ENCODE data around the gene CABCOCO1. TPM values are rescaled to one million over a fixed set of nuclear protein-coding genes. Genes with fewer than 3 reads are reported as not detected.

The CABCOCO1 gene
- total and polyA plus RNA-seq, 9 of the 15 experiments (the other 6 are each of a cell fraction or from before 2014, with no cell fraction given), result 0.04 TPM; not detected in 8

DNA sequence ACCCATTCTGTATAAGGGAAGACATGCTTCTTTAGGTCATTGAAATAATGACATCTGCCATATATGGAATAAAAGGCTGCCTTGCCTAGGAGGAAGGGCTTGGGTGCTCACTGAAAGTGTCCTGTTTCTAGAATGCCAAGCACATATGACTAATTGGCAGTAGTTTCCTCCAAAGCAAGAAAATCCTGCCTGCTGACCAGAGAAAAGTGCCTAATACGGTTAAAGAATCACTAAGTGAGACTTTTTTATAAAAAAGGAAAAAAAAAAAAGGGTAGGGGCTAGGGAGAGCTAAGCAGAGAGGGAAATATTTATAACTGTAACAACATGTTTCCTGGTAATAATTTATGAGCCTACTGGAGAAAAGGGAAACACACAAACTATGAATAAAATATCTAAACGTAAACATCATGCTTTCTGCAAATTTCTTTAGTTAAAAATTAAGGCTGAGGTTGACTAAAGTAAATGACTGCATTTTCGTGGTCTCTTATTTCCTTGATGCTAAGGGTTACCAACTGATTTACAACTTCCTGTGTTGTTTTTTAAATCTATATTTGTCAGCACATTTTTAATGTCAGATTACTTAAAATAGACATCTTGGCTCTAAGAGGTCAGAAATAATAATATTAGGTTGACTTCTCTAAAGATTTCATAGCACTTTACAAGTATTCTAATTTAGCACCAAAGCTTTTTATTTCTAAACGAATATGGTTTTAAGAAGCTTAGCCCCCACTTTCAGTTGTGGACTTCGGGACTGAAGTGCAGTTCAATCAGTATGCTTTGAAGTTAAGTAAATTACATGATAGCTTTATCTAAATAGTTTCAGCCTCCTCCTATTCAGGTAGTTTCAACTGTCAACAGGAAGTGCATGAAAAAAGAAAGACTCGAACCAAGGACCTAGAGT lies 89.6 kb downstream of the CABCOCO1 start (continued):
- TF ChIP-seq FOXM1 (IDR thresholded peaks at IDR 0.05; ENCODE audit: low read depth) (peak; percentile 94), FOXM1 (CRISPR knock-in tag; IDR thresholded peaks at IDR 0.05; ENCODE audit: low read depth) (no peak), CSDE1 (IDR thresholded peaks at IDR 0.05) (no peak), CREM (IDR thresholded peaks at IDR 0.05; ENCODE audit: low read depth) (no peak), SMAD4 (CRISPR knock-in tag; conservative IDR thresholded peaks at IDR 0.05) (0 out of 2 replicates have a peak, but pooled peaks have one; percentile 27), ZNF224 (CRISPR knock-in tag; IDR thresholded peaks at IDR 0.05) (no peak), ZSCAN29 (IDR thresholded peaks at IDR 0.05) (no peak), EP400 (IDR thresholded peaks at IDR 0.05) (peak; percentile 4; the same call in 1 of the 2 replicates), SNIP1 (IDR thresholded peaks at IDR 0.05; ENCODE audit: low read depth) (no peak), ZNF263 (CRISPR knock-in tag; IDR thresholded peaks at IDR 0.05; ENCODE audit: borderline replicate concordance) (no peak), EP300 (IDR thresholded peaks at IDR 0.05; ENCODE audit: low read length) (peak; percentile 52; the same call in 1 of the 2 replicates), POLR3A (IDR thresholded peaks at IDR 0.05; ENCODE audit: borderline replicate concordance, extremely low read depth, insufficient read depth, insufficient read length) (no peak), TAF9B (IDR thresholded peaks at IDR 0.05; ENCODE audit: partially characterized antibody) (peak; percentile 15), ZNF644 (tag; IDR thresholded peaks at IDR 0.05; ENCODE audit: low read depth) (no peak), STAG1 (CRISPR knock-in tag; IDR thresholded peaks at IDR 0.05; ENCODE audit: borderline replicate concordance) (no peak)
- TF ChIP-seq, protein P1, sequence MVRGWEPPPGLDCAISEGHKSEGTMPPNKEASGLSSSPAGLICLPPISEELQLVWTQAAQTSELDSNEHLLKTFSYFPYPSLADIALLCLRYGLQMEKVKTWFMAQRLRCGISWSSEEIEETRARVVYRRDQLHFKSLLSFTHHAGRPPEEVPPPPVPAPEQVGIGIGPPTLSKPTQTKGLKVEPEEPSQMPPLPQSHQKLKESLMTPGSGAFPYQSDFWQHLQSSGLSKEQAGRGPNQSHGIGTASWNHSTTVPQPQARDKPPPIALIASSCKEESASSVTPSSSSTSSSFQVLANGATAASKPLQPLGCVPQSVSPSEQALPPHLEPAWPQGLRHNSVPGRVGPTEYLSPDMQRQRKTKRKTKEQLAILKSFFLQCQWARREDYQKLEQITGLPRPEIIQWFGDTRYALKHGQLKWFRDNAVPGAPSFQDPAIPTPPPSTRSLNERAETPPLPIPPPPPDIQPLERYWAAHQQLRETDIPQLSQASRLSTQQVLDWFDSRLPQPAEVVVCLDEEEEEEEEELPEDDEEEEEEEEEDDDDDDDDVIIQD (CRISPR knock-in tag; IDR thresholded peaks at IDR 0.05), result no peak
- TF ChIP-seq, protein P2, sequence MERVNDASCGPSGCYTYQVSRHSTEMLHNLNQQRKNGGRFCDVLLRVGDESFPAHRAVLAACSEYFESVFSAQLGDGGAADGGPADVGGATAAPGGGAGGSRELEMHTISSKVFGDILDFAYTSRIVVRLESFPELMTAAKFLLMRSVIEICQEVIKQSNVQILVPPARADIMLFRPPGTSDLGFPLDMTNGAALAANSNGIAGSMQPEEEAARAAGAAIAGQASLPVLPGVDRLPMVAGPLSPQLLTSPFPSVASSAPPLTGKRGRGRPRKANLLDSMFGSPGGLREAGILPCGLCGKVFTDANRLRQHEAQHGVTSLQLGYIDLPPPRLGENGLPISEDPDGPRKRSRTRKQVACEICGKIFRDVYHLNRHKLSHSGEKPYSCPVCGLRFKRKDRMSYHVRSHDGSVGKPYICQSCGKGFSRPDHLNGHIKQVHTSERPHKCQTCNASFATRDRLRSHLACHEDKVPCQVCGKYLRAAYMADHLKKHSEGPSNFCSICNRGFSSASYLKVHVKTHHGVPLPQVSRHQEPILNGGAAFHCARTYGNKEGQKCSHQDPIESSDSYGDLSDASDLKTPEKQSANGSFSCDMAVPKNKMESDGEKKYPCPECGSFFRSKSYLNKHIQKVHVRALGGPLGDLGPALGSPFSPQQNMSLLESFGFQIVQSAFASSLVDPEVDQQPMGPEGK (CRISPR knock-in tag; IDR thresholded peaks at IDR 0.05; ENCODE audit: borderline replicate concordance), result no peak
- TF ChIP-seq, protein P3, sequence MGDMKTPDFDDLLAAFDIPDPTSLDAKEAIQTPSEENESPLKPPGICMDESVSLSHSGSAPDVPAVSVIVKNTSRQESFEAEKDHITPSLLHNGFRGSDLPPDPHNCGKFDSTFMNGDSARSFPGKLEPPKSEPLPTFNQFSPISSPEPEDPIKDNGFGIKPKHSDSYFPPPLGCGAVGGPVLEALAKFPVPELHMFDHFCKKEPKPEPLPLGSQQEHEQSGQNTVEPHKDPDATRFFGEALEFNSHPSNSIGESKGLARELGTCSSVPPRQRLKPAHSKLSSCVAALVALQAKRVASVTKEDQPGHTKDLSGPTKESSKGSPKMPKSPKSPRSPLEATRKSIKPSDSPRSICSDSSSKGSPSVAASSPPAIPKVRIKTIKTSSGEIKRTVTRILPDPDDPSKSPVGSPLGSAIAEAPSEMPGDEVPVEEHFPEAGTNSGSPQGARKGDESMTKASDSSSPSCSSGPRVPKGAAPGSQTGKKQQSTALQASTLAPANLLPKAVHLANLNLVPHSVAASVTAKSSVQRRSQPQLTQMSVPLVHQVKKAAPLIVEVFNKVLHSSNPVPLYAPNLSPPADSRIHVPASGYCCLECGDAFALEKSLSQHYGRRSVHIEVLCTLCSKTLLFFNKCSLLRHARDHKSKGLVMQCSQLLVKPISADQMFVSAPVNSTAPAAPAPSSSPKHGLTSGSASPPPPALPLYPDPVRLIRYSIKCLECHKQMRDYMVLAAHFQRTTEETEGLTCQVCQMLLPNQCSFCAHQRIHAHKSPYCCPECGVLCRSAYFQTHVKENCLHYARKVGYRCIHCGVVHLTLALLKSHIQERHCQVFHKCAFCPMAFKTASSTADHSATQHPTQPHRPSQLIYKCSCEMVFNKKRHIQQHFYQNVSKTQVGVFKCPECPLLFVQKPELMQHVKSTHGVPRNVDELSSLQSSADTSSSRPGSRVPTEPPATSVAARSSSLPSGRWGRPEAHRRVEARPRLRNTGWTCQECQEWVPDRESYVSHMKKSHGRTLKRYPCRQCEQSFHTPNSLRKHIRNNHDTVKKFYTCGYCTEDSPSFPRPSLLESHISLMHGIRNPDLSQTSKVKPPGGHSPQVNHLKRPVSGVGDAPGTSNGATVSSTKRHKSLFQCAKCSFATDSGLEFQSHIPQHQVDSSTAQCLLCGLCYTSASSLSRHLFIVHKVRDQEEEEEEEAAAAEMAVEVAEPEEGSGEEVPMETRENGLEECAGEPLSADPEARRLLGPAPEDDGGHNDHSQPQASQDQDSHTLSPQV (IDR thresholded peaks at IDR 0.05), result peak; percentile 41; the same call in 1 of the 2 replicates
- TF ChIP-seq, protein P4, sequence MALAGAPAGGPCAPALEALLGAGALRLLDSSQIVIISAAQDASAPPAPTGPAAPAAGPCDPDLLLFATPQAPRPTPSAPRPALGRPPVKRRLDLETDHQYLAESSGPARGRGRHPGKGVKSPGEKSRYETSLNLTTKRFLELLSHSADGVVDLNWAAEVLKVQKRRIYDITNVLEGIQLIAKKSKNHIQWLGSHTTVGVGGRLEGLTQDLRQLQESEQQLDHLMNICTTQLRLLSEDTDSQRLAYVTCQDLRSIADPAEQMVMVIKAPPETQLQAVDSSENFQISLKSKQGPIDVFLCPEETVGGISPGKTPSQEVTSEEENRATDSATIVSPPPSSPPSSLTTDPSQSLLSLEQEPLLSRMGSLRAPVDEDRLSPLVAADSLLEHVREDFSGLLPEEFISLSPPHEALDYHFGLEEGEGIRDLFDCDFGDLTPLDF (CRISPR knock-in tag; IDR thresholded peaks at IDR 0.05), result no peak

Measured in K562 (cell line).